ENCODE measurements around the gene FBXO24.

DNA sequence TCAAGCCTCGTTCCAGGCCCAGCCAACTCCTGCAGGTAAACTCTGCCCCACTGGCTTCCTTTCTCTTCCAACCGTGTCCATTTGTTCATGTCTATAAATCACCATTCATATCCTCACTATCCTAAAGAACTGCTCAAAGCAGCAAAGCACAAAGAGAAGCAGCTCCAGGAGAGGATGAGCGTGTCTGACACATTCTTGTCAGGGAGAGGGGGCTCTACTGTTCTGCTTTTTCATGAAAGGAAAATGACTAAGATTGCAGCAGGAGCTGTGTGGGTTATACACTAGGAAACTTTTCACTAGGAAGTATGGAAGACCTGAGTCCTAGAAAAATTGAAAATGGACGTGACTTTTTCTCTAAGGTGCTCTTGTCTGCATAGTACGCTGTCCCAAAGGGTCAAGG, 30.4 kb upstream of the FBXO24 start:
- TF ChIP-seq CTCF (conservative IDR thresholded peaks at IDR 0.05; ENCODE audit: low read depth, low read length) (no peak), EZH2 (IDR thresholded peaks at IDR 0.05; ENCODE audit: borderline replicate concordance, low read depth, low read length, poor library complexity, severe bottlenecking) (no peak)
